Fibroblast of the conjunctiva (primary cell): ENCODE data around the gene WNT3A.

ENCODE experiments used
- DNase-seq: peaks from one replicate; pipeline ENCODE4 v3.0.0-alpha.2; 2010; ENCODE audit warnings: low read depth

Gene WNT3A

DNA sequence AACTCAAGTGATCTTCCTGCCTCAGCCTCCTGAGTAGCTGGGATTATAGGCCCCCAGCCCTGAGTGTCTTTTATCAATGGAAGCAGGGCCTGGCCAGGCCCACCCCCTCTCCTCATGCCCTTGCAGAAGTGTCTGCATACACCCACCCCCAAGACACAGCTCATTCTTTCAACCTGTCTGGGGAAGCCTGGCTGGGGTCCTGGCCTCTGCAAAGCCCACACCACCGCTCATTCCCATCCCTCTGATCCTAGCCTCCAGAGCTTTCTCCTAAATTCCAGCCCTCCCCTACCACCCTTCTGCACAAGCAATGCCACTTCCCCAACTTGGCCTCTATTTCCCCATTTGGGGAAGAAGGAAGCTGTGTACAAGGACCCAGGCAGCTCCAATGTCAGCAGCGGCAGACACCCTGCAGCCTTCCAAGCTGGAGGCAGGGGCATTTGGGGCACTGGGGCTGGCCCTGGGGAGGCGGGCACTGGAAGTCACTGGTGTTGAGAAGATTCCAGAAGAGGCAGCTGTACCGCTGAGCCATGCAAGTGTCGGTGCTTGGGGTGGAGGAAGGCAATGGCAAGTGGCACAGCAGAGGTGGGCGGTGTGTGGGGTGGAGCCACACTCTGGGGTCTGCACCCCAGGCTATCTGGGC lies 42.0 kb downstream of the WNT3A start:
- DNase-seq: no peak

DNA sequence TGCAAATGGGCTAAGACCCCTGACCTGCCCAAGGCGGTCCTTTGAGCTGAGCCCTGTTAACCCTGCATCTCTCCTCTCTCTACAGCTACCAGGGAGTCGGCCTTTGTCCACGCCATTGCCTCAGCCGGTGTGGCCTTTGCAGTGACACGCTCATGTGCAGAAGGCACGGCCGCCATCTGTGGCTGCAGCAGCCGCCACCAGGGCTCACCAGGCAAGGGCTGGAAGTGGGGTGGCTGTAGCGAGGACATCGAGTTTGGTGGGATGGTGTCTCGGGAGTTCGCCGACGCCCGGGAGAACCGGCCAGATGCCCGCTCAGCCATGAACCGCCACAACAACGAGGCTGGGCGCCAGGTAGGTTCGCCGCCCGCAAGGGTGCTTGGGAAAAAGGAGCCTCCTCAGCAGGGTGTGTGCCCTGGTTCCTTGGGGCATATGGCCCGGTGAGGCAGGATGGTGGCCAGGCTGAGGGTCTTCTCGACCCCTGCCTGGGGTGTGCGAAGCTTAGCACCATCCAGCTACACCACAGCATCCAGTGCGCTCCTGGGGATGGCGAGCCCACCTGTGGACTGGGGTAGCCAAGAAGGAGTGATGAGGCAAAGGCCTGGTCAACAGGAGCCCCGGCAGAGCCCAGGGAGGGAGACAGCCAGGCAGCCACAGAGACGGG lies 43.9 kb downstream of the WNT3A start:
- DNase-seq: no peak

DNA sequence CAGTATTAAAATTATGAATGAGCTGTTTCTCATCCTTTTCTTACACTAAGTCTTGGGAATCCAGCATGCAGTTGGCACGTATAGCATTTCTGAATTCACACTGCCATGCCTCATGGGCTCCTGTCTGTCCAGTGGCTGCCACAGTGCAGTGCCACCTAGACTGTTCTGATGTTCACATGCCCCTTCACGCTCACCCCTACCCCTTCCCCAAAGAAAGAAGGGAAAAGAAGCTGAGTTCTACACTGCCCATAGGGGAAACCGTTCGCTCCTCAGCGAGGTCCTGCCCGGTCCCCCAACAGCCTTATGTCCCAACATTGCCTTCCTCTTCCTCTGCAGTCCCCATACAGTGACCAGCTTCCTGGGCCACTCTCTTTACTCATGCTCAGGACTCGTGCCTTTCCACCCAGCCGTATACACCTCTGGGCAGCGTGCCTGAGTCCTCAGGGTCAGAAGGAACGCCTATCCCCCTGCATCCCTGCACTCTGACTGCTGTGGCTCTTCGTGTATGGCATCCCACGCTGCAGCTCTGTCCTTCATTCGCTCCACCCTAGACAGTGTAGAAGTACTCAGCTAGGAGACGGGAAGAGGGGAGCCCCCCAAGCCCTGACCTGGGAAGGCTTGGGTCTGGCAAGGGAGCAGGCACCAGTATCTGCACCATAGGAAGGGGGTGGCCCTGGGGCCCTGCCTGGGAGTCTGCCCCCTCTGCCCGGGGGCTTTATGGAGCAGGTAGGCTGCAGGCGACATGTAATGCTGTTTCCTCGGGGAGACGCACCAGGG lies 51.6 kb downstream of the WNT3A start:
- DNase-seq: no peak

DNA sequence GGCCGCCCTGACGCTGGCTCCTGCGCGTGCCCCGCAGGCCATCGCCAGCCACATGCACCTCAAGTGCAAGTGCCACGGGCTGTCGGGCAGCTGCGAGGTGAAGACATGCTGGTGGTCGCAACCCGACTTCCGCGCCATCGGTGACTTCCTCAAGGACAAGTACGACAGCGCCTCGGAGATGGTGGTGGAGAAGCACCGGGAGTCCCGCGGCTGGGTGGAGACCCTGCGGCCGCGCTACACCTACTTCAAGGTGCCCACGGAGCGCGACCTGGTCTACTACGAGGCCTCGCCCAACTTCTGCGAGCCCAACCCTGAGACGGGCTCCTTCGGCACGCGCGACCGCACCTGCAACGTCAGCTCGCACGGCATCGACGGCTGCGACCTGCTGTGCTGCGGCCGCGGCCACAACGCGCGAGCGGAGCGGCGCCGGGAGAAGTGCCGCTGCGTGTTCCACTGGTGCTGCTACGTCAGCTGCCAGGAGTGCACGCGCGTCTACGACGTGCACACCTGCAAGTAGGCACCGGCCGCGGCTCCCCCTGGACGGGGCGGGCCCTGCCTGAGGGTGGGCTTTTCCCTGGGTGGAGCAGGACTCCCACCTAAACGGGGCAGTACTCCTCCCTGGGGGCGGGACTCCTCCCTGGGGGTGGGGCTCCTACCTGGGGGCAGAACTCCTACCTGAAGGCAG lies 52.3 kb downstream of the WNT3A start:
- DNase-seq: no peak

DNA sequence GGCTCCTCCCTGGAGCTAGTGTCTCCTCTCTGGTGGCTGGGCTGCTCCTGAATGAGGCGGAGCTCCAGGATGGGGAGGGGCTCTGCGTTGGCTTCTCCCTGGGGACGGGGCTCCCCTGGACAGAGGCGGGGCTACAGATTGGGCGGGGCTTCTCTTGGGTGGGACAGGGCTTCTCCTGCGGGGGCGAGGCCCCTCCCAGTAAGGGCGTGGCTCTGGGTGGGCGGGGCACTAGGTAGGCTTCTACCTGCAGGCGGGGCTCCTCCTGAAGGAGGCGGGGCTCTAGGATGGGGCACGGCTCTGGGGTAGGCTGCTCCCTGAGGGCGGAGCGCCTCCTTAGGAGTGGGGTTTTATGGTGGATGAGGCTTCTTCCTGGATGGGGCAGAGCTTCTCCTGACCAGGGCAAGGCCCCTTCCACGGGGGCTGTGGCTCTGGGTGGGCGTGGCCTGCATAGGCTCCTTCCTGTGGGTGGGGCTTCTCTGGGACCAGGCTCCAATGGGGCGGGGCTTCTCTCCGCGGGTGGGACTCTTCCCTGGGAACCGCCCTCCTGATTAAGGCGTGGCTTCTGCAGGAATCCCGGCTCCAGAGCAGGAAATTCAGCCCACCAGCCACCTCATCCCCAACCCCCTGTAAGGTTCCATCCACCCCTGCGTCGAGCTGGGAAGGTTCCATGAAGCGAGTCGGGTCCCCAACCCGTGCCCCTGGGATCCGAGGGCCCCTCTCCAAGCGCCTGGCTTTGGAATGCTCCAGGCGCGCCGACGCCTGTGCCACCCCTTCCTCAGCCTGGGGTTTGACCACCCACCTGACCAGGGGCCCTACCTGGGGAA lies 53.0 kb downstream of the WNT3A start:
- DNase-seq: no peak

DNA sequence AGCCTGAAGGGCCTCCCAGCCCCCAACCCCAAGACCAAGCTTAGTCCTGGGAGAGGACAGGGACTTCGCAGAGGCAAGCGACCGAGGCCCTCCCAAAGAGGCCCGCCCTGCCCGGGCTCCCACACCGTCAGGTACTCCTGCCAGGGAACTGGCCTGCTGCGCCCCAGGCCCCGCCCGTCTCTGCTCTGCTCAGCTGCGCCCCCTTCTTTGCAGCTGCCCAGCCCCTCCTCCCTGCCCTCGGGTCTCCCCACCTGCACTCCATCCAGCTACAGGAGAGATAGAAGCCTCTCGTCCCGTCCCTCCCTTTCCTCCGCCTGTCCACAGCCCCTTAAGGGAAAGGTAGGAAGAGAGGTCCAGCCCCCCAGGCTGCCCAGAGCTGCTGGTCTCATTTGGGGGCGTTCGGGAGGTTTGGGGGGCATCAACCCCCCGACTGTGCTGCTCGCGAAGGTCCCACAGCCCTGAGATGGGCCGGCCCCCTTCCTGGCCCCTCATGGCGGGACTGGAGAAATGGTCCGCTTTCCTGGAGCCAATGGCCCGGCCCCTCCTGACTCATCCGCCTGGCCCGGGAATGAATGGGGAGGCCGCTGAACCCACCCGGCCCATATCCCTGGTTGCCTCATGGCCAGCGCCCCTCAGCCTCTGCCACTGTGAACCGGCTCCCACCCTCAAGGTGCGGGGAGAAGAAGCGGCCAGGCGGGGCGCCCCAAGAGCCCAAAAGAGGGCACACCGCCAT lies 53.8 kb downstream of the WNT3A start:
- no peak for DNase-seq

DNA sequence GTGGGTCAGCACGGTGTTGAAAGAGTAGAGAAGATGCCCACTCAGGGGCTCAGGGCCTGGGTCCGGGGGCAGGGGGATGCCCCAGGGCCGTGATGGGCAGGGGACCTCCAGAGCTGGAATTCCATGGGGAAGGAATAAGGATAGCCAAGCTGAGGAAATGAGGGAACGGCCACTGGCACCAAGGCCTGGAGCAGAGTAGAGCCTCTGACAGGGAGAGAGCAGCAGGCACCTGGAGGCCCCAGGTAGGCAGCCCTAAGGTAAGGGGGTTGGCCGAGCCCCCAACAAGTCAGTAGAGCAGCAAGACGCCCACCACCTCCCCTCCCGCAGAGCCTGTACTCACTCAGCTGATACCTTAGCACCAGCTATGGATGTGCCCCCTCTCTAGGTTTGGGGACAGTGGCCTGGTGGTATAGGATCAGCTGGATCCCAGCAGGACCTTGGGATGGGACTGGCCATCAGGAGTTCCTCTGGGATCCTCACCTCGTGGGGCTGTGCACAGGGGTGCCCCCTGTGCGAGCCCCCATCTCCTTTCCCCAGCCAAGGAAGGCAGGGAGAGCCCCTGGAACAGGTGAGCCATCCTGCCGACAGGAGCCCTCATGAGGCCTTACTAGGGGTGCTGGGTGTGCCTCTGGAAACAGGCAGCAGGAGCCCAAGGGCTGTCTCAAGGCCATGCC lies 54.8 kb downstream of the WNT3A start:
- DNase-seq: no peak

DNA sequence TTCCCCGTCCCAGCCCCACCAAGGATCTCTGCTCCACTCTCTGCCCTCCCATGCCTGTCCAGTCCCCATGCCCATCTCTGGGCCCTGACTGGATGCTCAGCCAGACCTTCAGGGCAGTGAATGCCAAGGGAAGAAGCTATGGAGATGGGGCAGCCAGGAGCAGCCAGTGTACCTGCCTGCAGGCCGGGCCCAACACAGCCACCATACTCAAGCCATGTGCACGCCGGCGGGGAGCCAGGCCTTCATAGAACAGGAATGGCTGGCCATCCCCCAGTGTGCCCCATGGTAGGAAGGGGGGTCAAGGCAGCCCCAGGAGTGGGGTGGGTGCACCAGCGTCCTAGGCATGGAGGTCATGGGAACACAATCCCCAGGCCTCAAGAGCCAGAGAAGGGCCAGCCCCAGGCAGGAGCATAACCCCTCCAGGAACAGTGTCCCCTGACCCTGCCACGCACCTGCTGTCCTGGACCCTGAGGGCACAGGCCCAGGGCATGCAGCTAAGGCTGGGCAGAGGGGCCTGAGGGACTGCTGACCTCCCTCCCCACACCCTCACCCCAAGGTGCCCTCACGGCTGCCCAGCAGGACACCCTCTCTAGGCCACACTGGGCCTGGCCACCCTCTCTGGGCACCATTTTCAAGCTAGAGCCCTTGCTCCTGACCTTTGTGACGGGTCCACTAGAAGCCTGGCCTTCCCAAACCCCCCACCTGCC lies 55.4 kb downstream of the WNT3A start:
- DNase-seq: no peak

DNA sequence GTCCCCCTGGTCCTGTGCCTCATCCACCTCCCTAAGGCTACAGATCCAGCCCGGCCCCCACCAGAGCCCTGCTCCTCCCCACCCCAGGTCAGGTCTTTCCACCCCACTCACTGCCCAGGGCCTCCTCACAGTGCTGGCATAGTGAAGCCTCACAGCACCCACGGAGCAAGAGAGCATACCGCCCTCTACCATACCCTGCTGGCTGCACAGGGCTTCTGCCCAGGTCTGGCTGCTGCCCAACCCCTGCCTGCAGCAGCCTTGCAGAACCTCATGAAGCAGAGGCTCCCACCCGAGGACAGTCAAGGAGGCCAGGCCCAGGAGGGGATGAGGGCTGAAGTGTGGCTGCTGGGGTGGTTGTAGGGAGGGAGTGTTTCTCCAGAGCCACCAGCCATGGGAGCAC lies 56.0 kb downstream of the WNT3A start:
- no peak for DNase-seq

DNA sequence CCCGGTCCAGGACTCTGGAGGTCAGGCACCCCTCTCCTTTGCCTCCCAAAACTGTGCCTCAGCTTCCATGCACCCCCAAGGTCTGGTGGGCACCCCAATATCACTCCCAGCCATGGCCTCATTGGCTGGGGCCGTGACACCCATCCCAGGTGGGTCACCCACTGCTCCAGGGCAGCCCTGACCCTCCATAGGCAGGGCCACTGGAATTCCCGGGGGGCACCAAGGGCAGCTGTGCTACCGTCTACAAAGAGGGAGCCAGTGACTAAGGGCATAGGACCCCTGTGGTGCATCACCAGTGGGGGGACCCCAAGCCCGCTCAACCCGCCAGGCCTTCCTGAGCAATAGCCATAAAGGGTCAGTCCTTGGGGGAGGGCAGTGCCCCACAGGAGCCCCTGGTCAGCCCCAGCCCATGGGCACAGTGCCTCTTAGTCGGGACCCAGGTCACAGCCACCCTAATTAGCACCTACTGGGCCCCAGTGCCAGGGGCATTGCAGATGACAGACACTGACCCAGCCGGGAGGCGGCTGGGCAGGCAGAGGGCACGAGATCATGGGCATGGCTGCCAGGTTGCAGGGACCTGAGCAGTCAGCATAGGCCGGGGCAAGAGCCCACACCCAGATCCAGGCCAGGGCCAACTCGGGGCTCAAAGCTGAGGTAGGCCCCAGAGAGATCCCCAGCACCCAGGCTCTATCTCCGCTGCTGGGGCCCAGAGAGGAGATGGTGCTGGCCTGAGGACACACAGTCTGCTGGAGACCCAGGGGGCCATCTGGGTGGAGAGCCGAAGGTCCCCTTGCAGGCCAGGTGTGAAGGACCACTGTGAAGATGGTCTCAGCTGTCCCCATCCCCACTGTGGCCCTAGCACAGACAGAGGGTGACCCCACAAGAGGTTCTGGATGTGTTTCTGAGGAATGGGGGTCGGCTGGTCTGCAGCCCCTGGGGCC lies 56.7 kb downstream of the WNT3A start:
- no peak for DNase-seq

DNA sequence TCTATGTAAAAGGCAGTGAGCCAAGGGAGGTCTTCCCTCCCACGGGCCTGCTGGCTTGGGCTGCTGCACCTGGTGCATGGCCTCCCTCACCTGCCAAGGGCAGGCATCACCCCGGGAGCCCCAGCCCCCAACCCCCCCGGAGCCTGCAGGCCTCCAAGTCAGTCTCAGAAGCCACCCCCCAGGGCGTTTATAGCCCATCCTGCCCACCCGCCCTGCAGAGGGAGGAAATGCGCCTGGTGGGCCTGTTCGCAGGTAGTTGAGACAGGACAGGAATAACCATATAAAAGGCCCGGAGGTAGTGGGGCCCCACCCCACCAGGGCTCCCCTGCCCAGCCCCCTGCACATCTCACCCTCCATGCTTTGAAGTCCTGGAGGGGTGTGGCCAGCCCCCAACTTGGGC lies 57.5 kb downstream of the WNT3A start:
- DNase-seq: no peak

DNA sequence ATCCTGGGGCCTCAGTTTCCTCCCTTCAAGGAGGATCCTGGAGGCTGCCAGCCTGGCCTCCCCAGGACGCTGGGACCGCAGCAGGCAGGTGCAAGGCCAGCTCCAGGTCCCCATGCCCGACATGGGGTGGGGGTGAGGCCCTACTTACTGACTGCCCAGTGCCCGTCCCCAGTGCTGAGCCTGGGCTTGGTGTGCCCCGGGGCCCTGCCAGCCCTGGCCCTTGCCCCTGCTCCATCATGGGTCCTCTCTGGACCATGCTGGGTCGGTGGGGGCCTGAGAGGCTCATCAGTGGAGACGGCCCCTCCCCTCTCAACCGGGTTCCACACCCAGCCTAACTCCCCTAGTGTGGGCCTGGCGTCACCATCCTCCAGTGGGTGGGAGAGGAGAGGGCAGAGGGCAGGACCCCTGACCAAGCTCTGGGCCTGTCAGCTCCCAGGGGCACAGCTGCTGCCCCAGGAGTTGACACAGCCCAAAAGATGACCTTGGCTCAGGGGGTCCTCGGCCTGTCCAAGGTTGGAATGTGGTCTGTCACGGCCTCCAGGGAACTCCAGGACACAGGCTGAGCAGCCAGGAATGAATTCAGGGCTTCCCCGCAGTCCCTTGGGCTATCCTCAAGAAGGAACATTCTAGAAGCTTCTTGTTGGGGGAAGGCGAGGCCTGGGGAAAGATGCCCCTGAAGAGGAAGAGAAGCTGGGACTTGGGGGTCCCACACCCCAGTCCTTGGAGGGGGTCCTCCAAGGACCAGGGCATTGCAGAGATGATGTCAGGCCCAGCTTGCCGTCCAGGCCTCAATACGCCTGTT lies 58.1 kb downstream of the WNT3A start:
- DNase-seq: no peak

DNA sequence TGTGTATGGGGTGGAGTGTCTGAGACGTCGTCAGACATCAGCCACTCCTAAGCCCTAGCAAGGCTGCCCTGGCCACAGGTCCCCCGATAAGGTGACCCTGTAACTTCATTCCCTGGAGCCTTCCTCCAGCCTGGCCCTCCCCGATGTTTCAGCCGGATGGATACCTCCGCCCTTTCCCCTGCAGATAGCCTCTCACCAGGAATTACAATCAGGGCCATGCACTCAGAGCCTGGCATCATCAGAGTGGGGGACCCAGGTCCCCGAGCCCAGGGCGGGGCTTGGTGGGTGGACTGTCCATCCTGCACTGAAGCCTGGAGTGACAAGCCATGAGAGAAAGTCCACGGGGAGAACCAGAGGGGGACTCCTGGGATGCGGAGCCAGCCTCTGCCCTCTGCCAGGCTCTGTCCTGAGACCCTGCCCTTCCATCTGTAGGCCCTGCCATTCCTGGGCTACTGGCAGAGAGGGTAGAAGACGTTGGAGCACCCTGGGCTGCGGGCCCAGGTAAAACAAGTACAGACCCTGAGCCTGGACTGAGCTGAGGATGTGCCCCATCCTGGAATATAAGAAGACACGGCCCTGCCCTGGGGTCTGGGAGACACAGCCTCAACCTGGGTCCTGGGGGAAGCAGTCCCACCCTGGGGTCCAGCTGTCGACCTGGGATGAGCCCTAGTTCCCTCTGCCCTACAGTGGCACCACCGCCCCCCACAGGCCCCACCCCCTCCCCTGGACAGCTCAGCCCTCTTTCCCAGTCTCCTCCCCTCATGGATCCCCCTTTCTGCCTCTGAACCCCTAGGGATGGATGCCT lies 58.9 kb downstream of the WNT3A start:
- no peak for DNase-seq

DNA sequence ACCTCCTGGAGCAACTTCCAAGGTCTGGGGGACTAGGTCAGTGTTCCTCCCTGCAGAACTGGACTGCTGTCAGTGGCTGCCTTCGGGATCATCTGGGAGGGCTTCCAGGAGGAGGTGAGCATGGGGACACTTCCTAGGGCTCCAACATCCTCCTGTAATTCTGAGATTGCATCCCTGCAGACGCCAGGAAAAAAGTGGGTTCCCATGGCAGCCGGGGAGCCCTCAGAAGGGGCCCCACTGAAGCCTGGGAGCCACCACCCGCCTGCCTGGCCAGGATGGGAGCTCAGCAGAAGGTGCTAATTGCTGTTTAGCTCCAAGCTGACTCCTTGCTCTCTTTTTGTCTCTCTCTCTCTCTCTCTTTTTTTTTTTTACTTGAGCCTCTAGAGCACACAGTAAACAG lies 59.6 kb downstream of the WNT3A start:
- no peak for DNase-seq

DNA sequence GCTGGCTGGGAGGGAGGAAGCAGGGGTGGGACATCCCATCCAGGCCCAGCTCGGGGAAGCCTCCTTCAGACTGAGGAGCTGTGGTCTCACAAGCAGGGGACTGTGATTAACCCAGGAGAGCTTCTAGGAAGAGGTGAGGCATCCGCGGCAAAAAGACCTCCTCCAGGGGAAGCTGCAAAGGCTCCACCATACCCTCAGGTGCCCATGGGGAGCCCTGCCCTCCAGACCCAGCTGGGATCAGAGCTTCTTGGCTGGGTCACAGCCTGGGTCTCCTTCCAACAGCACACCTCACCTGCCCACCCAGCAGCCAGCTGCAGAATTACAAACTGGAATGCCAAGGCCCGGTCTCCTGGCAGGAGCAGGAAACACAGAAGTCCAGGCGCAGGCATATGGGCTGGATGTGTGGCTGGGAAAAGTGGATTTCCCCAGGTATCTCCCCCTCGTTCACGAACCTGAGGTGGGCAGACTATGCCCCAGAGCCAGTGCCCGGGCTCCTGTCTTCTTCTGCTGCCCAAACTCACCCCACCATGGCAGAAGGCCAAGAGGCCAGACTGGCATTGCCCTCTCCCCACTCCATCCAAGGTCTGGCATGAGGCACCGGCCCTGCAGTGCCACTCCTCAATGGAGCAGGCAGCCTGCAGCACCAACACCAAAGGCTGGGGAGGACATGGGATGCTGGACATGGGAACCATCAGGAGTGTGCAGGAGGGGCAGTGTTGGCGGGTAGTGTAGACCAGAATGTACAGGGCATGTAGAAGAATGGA lies 60.3 kb downstream of the WNT3A start:
- DNase-seq: no peak

DNA sequence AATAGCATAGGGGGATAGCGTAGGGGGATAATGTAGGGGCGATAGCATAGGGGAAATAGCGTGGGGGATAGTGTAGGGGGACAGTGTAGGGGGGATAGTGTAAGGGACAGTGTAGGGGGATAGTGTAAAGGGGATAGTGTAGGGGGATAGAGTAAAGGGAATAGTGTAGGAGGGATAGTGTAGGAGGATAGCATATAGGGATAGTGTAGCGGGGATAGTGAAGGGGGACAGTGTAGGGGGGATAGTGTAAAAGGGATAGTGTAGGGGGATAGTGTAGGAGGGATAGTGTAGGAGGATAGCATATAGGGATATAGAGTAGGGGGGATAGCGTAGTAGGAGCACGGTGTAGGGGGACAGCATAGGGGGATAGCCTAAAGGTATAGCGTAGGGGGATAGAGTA lies 61.6 kb downstream of the WNT3A start:
- DNase-seq: no peak
